Measurements from ENCODE around the gene LMTK2. TPM values are rescaled to one million over a fixed set of nuclear protein-coding genes. Genes with fewer than 3 reads are reported as not detected.

Gene LMTK2
- total RNA-seq, 1 experiment from 2014 or later: 17.8 TPM

GRCh38 chr7:98236355-98237185 lies 129.9 kb downstream of the LMTK2 start:
- ChIA-PET RAD21 (ENCODE audit: low non-redundant PET in 1 of 2, low total read pairs in 2 of 2, uncharacterized antibody in 2 of 2, unreplicated experiment in 2 of 2) (no interaction called here), CTCF (no interaction called here), POLR2A (interaction anchor here (1.2 kb wide), 1 partner anchor 9 kb away, joined by 3 read pairs; no protein-coding TSS in a partner anchor)
- H3K4me3 ChIP-seq (replicated peaks in 1 of 2; ENCODE audit: low read depth in 1 of 2, low read length in 2 of 2): no peak overlapping the region
- no peak overlapping the region for H3K4me2 ChIP-seq (ENCODE audit: low read length)
- no peak overlapping the region for H2AFZ ChIP-seq (ENCODE audit: low read depth, low read length, poor library complexity, severe bottlenecking)
- no peaks in the 10 kb centered on the region; a peak in 1 of 4 replicates for H3K36me3 ChIP-seq (ENCODE audit: control insufficient read depth in 1 of 2, insufficient read depth in 2 of 2, low read length in 2 of 2)
- ATAC-seq (no peak), DNase-seq (ENCODE audit: low read depth, low spot score) (no peak)
- H3K27ac ChIP-seq (ENCODE audit: low read depth, low read length): no peak overlapping the region
- no peaks in the 10 kb centered on the region for H3K79me2 ChIP-seq (ENCODE audit: insufficient read depth, low read length)
- no peaks in the 10 kb centered on the region for H3K9me3 ChIP-seq (ENCODE audit: control insufficient read depth in 1 of 2, insufficient read depth in 1 of 2, low read depth in 1 of 2, low read length in 2 of 2)
- BruUV-seq (replicated peaks): no TSS peak
- H4K20me1 ChIP-seq (ENCODE audit: insufficient read depth): no peaks in the 10 kb centered on the region
- no peak overlapping the region for H3K9ac ChIP-seq (ENCODE audit: low read length)
- no peaks in the 10 kb centered on the region for H3K27me3 ChIP-seq (ENCODE audit: insufficient read depth, low read length)
- H3K4me1 ChIP-seq (ENCODE audit: control insufficient read depth in 1 of 2, insufficient read depth in 2 of 2, low read length in 2 of 2): no peaks in the 10 kb centered on the region
- intact Hi-C loops (cut with micrococcal nuclease): no loop called here
- no peaks in the 10 kb centered on the region for H3K9me2 ChIP-seq (ENCODE audit: insufficient read depth)
- TF ChIP-seq POLR2A (IDR thresholded peaks at IDR 0.05; ENCODE audit: borderline replicate concordance, extremely low read depth, insufficient read depth, insufficient read length) (no peak), ZBTB33 (IDR thresholded peaks at IDR 0.05; ENCODE audit: extremely low read depth, insufficient replicate concordance, low read length) (no peak), ELF1 (IDR thresholded peaks at IDR 0.05; ENCODE audit: borderline replicate concordance, low read depth) (no peak), TCF7L2 (IDR thresholded peaks at IDR 0.05; ENCODE audit: borderline replicate concordance, extremely low read depth, insufficient read depth, insufficient read length) (no peak), YY1 (IDR thresholded peaks at IDR 0.05; ENCODE audit: extremely low read depth, insufficient replicate concordance, low read depth, low read length) (no peak), EZH2phosphoT487 (IDR thresholded peaks at IDR 0.05; ENCODE audit: borderline replicate concordance) (no peak), SIN3A (IDR thresholded peaks at IDR 0.05; ENCODE audit: low read depth) (no peak), EGR1 (IDR thresholded peaks at IDR 0.05; ENCODE audit: low read depth) (no peak), JUND (IDR thresholded peaks at IDR 0.05) (no peak), FOSL1 (IDR thresholded peaks at IDR 0.05; ENCODE audit: low read depth) (no peak), RAD21 (IDR thresholded peaks at IDR 0.05; ENCODE audit: low read depth) (no peak)
- TF ChIP-seq, protein P1, sequence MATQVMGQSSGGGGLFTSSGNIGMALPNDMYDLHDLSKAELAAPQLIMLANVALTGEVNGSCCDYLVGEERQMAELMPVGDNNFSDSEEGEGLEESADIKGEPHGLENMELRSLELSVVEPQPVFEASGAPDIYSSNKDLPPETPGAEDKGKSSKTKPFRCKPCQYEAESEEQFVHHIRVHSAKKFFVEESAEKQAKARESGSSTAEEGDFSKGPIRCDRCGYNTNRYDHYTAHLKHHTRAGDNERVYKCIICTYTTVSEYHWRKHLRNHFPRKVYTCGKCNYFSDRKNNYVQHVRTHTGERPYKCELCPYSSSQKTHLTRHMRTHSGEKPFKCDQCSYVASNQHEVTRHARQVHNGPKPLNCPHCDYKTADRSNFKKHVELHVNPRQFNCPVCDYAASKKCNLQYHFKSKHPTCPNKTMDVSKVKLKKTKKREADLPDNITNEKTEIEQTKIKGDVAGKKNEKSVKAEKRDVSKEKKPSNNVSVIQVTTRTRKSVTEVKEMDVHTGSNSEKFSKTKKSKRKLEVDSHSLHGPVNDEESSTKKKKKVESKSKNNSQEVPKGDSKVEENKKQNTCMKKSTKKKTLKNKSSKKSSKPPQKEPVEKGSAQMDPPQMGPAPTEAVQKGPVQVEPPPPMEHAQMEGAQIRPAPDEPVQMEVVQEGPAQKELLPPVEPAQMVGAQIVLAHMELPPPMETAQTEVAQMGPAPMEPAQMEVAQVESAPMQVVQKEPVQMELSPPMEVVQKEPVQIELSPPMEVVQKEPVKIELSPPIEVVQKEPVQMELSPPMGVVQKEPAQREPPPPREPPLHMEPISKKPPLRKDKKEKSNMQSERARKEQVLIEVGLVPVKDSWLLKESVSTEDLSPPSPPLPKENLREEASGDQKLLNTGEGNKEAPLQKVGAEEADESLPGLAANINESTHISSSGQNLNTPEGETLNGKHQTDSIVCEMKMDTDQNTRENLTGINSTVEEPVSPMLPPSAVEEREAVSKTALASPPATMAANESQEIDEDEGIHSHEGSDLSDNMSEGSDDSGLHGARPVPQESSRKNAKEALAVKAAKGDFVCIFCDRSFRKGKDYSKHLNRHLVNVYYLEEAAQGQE (IDR thresholded peaks at IDR 0.05; ENCODE audit: low read depth): no peak
- TF ChIP-seq, protein P2, sequence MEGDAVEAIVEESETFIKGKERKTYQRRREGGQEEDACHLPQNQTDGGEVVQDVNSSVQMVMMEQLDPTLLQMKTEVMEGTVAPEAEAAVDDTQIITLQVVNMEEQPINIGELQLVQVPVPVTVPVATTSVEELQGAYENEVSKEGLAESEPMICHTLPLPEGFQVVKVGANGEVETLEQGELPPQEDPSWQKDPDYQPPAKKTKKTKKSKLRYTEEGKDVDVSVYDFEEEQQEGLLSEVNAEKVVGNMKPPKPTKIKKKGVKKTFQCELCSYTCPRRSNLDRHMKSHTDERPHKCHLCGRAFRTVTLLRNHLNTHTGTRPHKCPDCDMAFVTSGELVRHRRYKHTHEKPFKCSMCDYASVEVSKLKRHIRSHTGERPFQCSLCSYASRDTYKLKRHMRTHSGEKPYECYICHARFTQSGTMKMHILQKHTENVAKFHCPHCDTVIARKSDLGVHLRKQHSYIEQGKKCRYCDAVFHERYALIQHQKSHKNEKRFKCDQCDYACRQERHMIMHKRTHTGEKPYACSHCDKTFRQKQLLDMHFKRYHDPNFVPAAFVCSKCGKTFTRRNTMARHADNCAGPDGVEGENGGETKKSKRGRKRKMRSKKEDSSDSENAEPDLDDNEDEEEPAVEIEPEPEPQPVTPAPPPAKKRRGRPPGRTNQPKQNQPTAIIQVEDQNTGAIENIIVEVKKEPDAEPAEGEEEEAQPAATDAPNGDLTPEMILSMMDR (IDR thresholded peaks at IDR 0.05 in 2 of 3, conservative IDR thresholded peaks at IDR 0.05 in 1 of 3; ENCODE audit: borderline replicate concordance in 1 of 3, insufficient read depth in 1 of 3, low read depth in 2 of 3, low read length in 2 of 3): no peak
- TF ChIP-seq, protein P3, sequence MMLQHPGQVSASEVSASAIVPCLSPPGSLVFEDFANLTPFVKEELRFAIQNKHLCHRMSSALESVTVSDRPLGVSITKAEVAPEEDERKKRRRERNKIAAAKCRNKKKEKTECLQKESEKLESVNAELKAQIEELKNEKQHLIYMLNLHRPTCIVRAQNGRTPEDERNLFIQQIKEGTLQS (IDR thresholded peaks at IDR 0.05): no peak

All from HCT116 (cell line).